SJSA1 (cell line): ENCODE data around the gene SLC7A5. TPM values are rescaled to one million over a fixed set of nuclear protein-coding genes. Genes with fewer than 3 reads are reported as not detected.

Experiments
- DNase-seq, 2 experiments: peaks; one replicate each; pipeline ENCODE4 v3.0.0-alpha.2; 2015 to 2020; ENCODE audit warnings: low spot score in 2 of 2, low read depth in 1 of 2
- H3K27ac ChIP-seq: fragments of 250-450 bp; sonication (Bioruptor Pico); 2 replicates; pipeline ENCODE4 v1.5.1; 2020; ENCODE audit warnings: mild to moderate bottlenecking, moderate library complexity
- H3K27me3 ChIP-seq: fragments of 250-450 bp; sonication (Bioruptor Pico); replicated peaks from 2 replicates; pipeline ENCODE4 v1.5.1; 2020; ENCODE audit warnings: mild to moderate bottlenecking, moderate library complexity
- H3K36me3 ChIP-seq: fragments of 250-450 bp; sonication (Bioruptor Pico); 2 replicates; pipeline ENCODE4 v1.5.1; 2020; ENCODE audit warnings: mild to moderate bottlenecking
- H3K4me1 ChIP-seq: fragments of 250-450 bp; sonication (Bioruptor Pico); replicated peaks from 2 replicates; pipeline ENCODE4 v1.6.1; 2021; ENCODE audit warnings: mild to moderate bottlenecking
- H3K4me3 ChIP-seq: fragments of 250-450 bp; sonication (Bioruptor Pico); 2 replicates; pipeline ENCODE4 v1.5.1; 2020; ENCODE audit warnings: mild to moderate bottlenecking
- H3K9me3 ChIP-seq: fragments of 250-450 bp; sonication (Bioruptor Pico); replicated peaks from 2 replicates; pipeline ENCODE4 v1.5.1; 2020; ENCODE audit warnings: mild to moderate bottlenecking
- total RNA-seq: library from RNA; depleted of rRNA; stranded (reverse); fragments of >200 nt; shearing (Covaris generic); gene quantifications from 2 replicates; pipeline ENCODE4 v1.2.3, GENCODE V29; 2014

The SLC7A5 gene
- total RNA-seq, 1 experiment from 2014 or later, result 238 TPM

DNA sequence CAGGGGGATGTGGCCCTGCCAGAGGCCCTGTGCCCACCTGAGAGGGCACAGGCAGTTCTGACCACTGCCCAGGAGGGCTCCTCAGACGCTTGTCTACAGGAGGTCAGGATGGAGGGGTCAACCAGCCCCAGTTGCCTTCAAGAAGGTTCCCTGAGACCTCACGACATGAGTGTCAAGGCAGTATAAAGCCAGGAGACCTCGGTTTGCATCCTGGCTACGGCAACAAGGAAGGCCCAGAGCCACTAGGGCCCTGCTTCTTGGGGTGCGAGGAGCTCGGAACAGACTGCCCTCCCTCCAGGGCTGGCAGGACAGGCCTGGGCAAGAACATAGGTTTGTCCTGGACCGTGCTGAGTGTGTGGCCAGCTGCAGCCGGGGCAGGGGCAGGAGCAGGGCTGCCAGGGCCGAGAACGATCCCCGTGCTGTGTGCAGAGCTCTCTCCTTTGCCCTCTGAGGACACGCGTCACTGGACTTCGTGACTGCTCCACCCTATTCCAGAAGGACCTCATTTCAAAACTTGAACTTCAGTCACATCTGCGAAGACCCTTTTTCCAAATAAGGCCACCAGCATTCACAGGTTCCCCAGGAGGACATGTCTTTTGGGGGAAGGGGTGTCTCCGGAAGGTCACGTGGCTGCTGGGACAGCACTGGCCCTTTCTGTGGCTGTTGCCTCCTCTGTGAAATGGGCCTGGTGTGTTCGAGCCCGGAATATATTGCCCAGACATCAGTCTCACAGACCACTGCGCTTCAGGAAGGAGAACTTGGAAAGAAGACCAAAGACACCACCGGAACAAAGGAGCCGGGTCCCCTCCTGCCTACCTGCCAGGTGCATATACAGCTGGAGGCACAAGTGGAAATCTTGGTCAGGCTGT is 27.7 kb downstream of the SLC7A5 start:
- no peak for DNase-seq
- no peak overlapping the region for H3K27ac ChIP-seq
- H3K4me1 ChIP-seq, result peaks cover 31% of the 10 kb centered on the region
- peaks cover 98% of the 10 kb centered on the region for H3K36me3 ChIP-seq
- H3K9me3 ChIP-seq, result no peaks in the 10 kb centered on the region
- no peak overlapping the region for H3K4me3 ChIP-seq
- H3K27me3 ChIP-seq, result no peaks in the 10 kb centered on the region

DNA sequence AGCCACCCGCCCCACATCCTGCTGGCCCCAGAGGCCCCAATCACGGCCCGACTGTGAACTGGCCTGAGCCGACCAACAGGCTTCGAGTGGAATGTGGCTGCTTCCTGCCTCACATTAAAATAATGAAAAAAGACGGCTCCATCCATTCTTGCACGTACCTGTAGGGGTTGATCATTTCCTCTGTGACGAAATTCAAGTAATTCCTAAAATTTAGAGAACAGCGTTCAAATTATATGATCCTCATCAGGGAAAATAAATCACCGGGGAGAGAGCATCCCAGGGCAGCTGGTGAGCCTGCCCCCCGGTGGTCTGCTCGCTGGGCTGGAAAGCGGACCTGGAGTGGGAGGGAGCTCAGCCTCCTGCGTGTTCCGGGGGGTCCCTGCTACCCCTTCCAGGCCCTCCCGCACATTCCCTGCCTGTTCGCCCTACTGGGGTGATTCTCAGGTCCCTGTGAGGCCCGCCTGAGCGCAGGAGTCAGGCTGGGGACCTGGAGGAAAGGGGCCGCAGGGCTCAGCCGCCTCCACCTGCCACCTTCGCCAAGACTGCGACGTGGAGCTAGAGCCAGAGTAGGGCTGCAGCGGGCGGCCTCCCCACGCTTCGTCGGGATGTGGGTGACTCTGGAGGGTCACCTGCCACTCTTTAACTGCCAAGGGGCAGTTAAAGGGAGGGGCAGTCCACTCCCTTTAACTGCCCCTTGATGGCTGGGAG is 28.9 kb downstream of the SLC7A5 start:
- Histone ChIP-seq H3K4me1 (peaks cover 35% of the 10 kb centered on the region), H3K36me3 (peaks cover 98% of the 10 kb centered on the region), H3K4me3 (no peak overlapping the region), H3K27ac (no peak overlapping the region), H3K9me3 (no peaks in the 10 kb centered on the region), H3K27me3 (no peaks in the 10 kb centered on the region)
- DNase-seq, result no peak

DNA sequence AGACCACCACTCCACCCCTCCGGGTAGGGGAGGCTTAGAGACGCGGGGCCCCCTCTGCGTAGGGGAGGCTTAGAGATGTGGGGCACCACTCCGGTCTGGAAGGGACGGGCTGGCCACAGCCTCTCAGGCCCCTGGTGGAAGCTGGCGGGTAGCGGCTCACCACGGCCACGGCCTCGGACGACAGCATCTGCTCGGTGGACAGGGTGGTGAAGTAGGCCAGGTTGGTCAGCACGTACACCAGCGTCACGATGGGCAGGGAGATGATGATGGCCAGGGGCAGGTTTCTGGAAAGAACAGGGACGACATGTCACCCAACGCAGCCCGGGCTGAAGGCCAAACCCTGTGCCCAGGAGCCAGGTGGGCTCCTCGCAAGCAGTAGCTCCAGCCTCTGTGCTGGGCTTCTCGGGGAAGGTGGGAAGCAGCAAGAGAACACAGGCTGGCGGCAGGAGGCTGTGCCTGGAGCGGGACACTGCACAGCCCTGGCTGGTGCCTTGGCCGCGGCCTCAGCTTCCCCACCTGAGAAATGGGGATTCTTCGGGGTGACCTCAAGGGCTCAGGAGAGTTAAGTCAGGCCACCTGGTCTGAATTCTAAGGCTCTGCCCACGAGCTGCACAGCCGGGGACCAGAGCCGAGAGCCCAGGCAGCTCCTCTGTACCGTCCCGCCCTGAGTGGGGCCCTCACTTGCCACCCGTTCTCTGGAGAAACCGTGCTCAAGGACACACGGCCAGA is 29.6 kb downstream of the SLC7A5 start:
- no peak overlapping the region for H3K27ac ChIP-seq
- H3K9me3 ChIP-seq, result no peaks in the 10 kb centered on the region
- no peak overlapping the region for H3K4me3 ChIP-seq
- DNase-seq, result no peak
- H3K4me1 ChIP-seq, result peaks cover 41% of the 10 kb centered on the region
- no peaks in the 10 kb centered on the region for H3K27me3 ChIP-seq
- peaks cover 99% of the 10 kb centered on the region for H3K36me3 ChIP-seq

DNA sequence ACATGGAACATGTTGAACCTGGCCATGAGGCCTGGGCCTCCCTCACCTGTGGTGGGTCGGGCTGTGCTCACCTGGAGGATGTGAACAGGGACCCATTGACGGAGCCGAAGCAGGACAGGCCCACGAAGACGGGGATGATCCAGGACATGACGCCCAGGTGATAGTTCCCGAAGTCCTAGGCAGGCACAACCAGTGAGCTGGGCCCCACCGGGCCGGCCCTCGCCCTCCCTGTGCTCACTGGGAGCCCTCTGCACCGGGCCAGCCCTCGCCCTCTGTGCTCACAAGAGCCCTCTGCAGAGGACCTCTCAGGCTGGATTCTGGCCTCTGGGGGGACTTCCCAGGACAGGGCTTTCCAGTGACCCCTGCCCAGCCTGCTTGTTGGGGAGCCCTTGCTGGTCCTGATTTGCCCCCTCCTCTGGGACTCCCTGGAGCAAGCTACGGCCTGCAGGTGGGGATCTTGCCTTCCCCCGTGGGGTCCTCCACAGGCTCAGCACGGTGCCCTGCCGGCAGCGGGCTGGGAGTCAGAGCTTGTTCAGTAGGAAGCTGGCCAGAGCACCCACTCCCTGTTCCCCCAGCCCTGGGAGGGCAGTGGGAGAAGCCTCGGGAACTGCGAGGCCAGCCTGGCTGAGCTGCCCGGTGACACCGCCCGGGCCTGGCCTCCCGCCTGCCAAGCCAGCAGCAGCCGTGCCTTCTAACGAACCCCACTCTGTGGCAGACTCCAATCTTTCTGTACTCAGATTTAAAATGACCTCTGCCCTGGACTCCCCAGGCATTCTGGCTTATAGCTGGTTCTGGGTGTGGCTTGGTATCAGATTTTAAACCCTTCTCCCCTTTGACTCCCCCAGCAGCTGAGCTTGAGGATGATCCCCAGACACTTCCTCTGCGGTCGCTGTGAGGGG is 30.4 kb downstream of the SLC7A5 start:
- no peak overlapping the region for H3K4me3 ChIP-seq
- H3K9me3 ChIP-seq, result no peaks in the 10 kb centered on the region
- H3K4me1 ChIP-seq, result peaks cover 49% of the 10 kb centered on the region
- H3K27me3 ChIP-seq, result no peaks in the 10 kb centered on the region
- peaks cover 99% of the 10 kb centered on the region for H3K36me3 ChIP-seq
- DNase-seq, result no peak
- H3K27ac ChIP-seq, result no peak overlapping the region

DNA sequence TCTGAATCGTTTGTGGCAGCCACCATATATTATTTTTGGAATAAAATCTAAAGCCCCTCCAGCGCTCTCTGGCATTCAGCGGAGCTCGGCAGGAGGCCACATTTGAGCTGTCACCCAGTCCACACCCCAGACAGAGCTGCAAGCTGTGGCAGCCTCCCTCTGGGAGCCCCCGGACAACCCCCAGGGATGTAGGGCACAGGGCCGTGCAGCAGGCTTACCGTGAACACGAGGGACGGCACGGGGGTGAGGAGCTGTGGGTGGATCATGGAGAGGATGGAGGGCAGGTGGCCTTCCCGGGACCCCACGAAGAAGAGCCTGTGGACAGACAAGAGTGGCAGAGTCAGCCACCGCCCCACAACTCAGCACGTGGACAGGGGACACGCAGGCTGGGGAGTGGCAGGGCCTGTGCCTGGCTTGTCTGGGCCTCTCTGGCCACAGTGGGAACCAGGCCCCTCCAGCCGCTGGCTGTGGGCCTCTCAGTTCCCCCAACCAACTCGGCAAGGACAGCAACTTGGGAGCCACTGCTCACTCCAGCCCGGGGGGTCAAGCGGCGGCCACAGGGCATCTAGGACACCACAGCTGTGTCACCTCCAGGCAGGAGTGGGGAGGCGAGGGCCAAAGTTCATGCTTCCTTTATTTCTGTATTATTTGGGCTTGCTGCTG is 31.5 kb downstream of the SLC7A5 start:
- no peak for DNase-seq
- Histone ChIP-seq H3K4me1 (peaks cover 48% of the 10 kb centered on the region), H3K9me3 (no peaks in the 10 kb centered on the region), H3K4me3 (no peak overlapping the region), H3K36me3 (peaks cover 99% of the 10 kb centered on the region), H3K27ac (no peak overlapping the region), H3K27me3 (no peaks in the 10 kb centered on the region)

DNA sequence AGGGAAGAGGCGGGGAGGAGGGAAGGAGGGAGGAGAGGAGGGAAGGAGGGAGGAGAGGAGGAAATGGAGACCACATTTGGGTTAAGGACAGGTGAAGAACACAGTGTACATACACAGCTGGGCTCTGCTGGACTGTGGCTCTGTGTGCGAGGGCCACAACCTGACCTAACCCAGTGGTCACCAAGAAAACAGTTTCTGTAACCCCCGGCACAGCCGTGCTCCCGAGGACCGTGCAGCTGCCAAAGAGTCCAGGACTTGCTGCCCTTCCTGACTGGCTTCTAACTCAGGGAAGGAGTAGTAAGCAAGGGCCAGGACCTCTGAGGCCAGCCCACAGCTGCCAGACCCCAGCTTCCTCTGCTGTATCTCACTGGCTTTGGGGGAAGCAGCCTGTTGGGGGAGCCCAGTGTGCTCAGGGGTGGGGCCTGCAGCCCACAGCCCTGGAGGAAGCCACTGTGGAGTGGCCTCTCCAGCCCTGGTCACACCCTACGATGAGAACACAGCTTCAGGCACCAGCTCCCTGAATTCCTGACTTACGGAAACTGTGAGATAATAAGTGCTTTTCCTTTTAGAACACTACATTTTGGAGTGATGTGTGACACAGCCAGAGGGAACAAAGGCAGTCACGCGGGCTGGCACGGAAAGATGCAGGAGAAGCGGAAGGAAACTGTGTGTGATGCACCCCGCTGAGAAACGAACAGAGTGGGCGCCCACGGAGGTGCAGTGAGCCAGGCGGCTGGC is 32.3 kb downstream of the SLC7A5 start:
- DNase-seq, result no peak
- H3K27me3 ChIP-seq, result no peaks in the 10 kb centered on the region
- peaks cover 48% of the 10 kb centered on the region for H3K4me1 ChIP-seq
- H3K36me3 ChIP-seq, result peaks cover 99% of the 10 kb centered on the region
- H3K27ac ChIP-seq, result no peak overlapping the region
- H3K9me3 ChIP-seq, result no peaks in the 10 kb centered on the region
- H3K4me3 ChIP-seq, result no peak overlapping the region

DNA sequence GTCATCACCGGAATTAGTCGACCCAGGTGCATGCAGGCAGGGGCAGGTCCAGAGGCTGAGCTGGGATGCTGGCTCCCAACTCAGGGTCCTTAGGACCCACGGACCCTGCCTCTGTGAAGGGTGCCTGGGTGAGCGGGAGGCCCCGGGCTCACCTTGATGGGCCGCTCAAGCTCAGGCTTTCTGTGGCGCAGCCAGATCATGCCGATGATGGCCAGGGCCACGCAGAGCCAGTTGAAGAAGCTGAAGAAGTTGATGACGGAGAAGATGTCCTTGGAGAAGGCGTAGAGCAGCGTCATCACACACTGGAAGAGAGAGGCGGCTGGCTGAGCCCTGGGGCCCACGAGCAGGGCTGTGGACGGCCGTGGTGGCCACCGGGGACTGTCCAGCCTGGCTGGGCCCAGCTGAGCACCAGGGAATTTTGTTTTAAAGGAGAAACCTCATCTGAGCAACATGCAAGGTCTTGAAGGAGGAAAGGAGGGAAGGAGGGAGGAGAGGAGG is 32.9 kb downstream of the SLC7A5 start:
- DNase-seq, result no peak
- Histone ChIP-seq H3K4me1 (peaks cover 48% of the 10 kb centered on the region), H3K4me3 (no peak overlapping the region), H3K9me3 (no peaks in the 10 kb centered on the region), H3K36me3 (peaks cover 99% of the 10 kb centered on the region), H3K27me3 (no peaks in the 10 kb centered on the region), H3K27ac (no peak overlapping the region)

DNA sequence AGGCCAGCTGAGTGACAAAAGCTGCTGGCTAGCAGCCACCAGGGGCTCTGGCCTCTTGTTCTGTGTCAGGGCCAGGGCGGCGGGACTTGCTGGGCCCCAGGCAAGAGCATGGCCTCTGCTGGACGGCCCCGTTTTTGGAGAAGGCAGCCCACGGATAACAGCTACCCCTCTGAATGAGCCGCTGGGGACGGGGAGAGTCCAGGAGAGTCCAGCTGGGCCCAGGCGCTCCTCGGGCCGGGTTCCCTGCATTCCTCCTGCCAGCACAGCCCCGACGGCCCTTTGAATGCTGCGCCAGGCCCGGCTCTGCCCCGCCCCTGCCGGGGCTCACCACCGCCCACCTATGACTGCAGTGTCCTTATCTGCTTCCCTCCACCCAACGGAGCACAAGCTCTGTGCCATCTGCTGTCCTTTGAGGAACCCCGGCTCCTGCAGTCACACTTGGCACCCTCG is 33.4 kb downstream of the SLC7A5 start:
- Histone ChIP-seq H3K9me3 (no peaks in the 10 kb centered on the region), H3K36me3 (peaks cover 99% of the 10 kb centered on the region)
- DNase-seq, result no peak

DNA sequence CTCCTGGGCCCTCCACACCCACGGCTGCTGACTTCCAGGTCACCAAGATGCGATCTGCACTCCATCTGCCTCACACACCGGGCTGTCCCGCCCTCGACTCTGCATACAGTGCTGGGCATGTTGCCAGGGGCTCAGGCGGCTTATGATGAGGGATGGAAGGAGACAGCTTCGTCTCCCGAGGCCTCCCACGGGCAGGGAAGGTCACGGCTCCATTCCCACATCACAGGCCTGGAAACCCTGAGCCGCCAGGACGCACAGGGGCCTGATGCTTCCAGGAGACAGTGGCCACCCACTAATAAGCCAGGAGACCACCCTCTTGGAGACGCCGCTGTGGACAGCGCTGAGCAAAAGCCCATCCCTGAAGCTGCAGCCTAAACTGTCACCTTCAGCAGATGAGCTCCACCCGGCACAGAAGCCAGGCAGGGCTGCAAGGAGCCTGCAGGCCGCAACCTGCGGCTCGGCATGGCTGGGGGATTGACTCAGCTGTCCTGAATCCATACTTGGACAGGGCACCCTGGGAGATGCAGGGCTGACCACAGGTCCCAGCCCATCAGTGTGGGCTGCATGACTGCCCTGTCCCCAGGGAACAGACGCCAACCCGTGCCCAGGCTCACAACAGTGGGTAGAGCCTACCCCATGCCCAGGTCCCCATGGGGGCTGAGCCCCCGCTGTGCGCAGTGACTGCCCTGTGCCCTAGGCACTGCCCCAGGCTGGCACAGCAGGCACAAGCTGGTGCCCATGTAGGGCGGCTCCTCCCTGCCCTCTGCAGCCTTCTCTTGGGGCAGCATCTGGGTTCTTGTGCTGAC is 34.4 kb downstream of the SLC7A5 start:
- DNase-seq, result peak; percentile 92 to 96
- peaks cover 99% of the 10 kb centered on the region for H3K36me3 ChIP-seq
- peaks cover 48% of the 10 kb centered on the region for H3K4me1 ChIP-seq
- no peaks in the 10 kb centered on the region for H3K9me3 ChIP-seq
- no peak overlapping the region for H3K4me3 ChIP-seq
- H3K27me3 ChIP-seq, result no peaks in the 10 kb centered on the region
- H3K27ac ChIP-seq, result no peak overlapping the region

More for the DNA sequence above, 33.4 kb downstream of the SLC7A5 start:
- Histone ChIP-seq H3K4me1 (peaks cover 48% of the 10 kb centered on the region), H3K27ac (peak overlapping the region; percentile 19; the same call in 1 of the 2 replicates), H3K4me3 (no peak overlapping the region), H3K27me3 (no peaks in the 10 kb centered on the region)

DNA sequence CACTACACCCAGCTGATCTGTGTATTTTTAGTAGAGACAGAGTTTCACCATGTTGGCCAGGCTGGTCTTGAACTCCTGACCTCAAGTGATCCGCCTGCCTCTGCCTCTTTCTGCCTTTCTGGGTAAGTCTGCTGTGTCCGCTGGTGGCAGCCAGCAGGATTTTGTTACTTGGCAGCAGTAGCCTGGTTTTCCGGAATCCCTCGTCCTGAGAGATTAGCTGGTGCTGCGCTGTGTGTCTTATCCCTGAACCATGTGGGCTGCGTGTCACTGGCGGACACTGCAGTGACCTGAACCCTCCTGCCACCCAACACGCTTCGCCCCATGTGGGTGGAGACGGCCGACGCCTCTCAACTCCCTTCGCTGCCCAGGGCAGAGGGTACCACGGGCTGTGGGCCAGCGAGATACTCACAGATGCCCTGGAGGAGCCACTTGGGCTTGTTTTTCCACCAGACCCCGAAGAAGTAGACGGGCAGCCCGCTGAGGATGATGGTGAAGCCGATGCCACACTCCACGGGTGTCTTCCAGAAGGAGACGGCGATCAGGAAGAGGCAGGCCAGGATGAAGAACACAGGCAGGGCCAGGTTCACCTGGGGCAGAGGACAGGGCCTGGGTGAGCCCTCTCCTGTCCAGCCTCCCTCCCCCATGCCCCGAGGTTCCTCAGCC is 35.2 kb downstream of the SLC7A5 start:
- Histone ChIP-seq H3K9me3 (no peaks in the 10 kb centered on the region), H3K36me3 (peaks cover 99% of the 10 kb centered on the region), H3K27ac (peak overlapping the region; percentile 24; the same call in 1 of the 2 replicates), H3K27me3 (no peaks in the 10 kb centered on the region), H3K4me1 (peaks cover 47% of the 10 kb centered on the region), H3K4me3 (no peak overlapping the region)
- DNase-seq, result no peak

DNA sequence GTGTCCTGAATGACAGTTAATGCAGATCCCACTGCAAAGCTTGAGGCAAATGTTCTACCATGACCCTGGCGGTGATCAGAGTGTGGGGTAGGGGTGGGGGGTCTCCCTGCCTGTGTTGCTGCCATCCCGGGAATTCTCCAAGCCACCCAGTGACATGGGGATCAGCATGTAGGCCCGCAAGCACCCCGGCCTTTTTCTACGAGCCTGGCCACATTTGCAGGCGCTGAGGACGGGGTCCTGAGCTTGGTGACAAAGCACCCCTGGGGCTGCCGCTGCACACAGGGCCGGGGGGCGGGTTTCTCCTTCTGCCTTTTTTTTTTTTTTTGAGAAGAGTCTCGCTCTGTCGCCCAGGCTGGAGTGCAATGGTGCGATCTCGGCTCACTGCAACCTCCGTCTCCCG is 35.8 kb downstream of the SLC7A5 start:
- no peak for DNase-seq
- Histone ChIP-seq H3K4me3 (no peak overlapping the region), H3K36me3 (peaks cover 99% of the 10 kb centered on the region), H3K27ac (no peak overlapping the region; the same call in 1 of the 2 replicates), H3K4me1 (peaks cover 44% of the 10 kb centered on the region), H3K27me3 (no peaks in the 10 kb centered on the region), H3K9me3 (no peaks in the 10 kb centered on the region)
